ENCODE results near the gene MALRD1.

The MALRD1 gene

DNA sequence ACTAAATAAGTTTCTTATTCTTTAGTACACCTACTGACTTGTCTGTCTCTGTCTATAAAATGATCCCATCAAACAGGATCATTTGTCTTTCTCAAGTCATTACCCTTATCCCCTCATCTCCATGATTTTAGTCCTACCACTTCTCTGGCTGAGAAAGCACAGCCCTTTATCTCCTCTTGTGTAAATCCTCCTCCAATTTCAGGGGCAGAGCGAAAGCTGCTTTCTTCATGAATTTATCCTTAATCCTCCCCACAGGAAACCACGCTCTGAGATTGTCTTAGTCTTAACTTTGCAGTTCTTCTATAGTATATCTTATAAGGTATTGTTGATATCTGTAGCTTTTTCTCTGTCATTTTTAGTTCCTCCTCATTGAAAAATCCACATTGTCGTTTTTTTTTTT is 528.0 kb downstream of the MALRD1 start:
- no peak overlapping the region for H3K4me3 ChIP-seq (replicated peaks in 1 of 2; ENCODE audit: low read depth in 2 of 2, low read length in 2 of 2)
- TF ChIP-seq, protein P1, sequence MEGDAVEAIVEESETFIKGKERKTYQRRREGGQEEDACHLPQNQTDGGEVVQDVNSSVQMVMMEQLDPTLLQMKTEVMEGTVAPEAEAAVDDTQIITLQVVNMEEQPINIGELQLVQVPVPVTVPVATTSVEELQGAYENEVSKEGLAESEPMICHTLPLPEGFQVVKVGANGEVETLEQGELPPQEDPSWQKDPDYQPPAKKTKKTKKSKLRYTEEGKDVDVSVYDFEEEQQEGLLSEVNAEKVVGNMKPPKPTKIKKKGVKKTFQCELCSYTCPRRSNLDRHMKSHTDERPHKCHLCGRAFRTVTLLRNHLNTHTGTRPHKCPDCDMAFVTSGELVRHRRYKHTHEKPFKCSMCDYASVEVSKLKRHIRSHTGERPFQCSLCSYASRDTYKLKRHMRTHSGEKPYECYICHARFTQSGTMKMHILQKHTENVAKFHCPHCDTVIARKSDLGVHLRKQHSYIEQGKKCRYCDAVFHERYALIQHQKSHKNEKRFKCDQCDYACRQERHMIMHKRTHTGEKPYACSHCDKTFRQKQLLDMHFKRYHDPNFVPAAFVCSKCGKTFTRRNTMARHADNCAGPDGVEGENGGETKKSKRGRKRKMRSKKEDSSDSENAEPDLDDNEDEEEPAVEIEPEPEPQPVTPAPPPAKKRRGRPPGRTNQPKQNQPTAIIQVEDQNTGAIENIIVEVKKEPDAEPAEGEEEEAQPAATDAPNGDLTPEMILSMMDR (IDR thresholded peaks at IDR 0.05; ENCODE audit: low read depth, low read length), result no peak
- no peak for DNase-seq (ENCODE audit: low read depth in 2 of 2)

- H3K4me3 ChIP-seq (replicated peaks in 1 of 2; ENCODE audit: low read depth in 2 of 2, low read length in 2 of 2), result no peak overlapping the region
- TF ChIP-seq, protein P1 (IDR thresholded peaks at IDR 0.05; ENCODE audit: low read depth, low read length), result no peak
- no peak for DNase-seq (ENCODE audit: low read depth in 2 of 2)
These were observed 528.8 kb downstream of the MALRD1 start for GRCh38 chr10:19577381-19577780.

- TF ChIP-seq, protein P1 (IDR thresholded peaks at IDR 0.05; ENCODE audit: low read depth, low read length), result no peak
- H3K4me3 ChIP-seq (replicated peaks in 1 of 2; ENCODE audit: low read depth in 2 of 2, low read length in 2 of 2), result no peak overlapping the region
- no peak for DNase-seq (ENCODE audit: low read depth in 2 of 2)
These were observed 529.2 kb downstream of the MALRD1 start for GRCh38 chr10:19577807-19578206.

GRCh38 chr10:19578571-19578970 is 530.0 kb downstream of the MALRD1 start:
- H3K4me3 ChIP-seq (replicated peaks in 1 of 2; ENCODE audit: low read depth in 2 of 2, low read length in 2 of 2), result no peak overlapping the region
- TF ChIP-seq, protein P1 (IDR thresholded peaks at IDR 0.05; ENCODE audit: low read depth, low read length), result no peak
- DNase-seq (ENCODE audit: low read depth in 2 of 2), result no peak

DNA sequence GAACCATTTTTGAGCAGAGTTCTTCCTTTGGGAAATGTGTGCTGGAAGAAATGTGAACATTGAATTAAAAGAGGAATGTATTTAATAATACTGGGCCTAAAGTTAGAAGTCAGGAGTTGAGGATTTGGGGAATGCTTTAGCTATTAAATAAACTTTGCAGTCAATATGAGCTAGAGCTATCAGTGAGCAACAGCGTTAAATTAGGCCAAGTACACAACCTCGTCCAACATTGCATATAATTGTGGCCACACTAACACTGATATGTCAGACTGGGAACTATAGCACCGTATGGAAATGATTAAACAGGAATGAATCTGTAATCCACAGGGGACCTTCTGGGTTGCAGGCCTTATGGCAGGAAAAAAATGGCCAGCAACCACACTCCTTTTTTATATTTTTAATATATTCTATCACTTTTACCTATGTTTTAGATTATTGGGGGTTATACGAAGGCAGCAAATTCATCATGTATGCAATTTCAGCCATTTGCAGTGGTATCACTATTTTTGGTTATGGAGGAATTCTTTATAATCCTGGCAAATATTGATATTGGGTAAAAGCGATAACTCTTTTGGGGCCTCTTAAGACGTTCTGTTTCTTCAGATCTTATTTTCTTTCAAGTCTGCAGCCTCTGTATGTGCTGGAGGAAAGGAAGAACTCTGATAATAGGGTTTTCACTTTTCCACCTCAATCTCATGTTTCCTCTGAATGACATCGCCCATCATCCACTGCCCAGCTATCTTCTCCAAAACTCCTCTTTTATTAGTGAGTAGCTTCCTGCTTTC is 531.4 kb downstream of the MALRD1 start:
- TF ChIP-seq, protein P1 (IDR thresholded peaks at IDR 0.05; ENCODE audit: low read depth, low read length), result no peak
- DNase-seq (ENCODE audit: low read depth in 2 of 2), result no peak
- no peak overlapping the region for H3K4me3 ChIP-seq (replicated peaks in 1 of 2; ENCODE audit: low read depth in 2 of 2, low read length in 2 of 2)

DNA sequence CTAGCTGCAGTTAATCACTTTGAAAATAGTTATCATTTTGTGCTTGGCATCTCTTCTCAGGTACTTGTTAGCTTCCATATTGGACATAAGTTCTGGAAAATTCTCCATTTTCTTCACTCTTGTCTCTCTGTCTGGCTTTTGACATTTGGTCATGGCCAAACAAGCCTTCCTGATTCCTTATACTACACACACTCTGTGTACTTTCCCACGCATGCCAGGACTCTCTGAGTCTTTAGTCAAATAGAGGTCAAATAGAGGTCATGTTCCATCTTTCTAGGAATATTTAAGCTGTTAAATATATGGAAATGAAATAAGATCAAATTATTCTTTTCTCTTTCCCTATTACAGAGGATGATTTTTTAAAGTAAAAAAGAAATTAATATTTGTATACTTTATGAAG is 532.1 kb downstream of the MALRD1 start:
- DNase-seq (ENCODE audit: low read depth in 2 of 2), result no peak
- TF ChIP-seq, protein P1 (IDR thresholded peaks at IDR 0.05; ENCODE audit: low read depth, low read length), result no peak
- H3K4me3 ChIP-seq (replicated peaks in 1 of 2; ENCODE audit: low read depth in 2 of 2, low read length in 2 of 2), result no peak overlapping the region

DNA sequence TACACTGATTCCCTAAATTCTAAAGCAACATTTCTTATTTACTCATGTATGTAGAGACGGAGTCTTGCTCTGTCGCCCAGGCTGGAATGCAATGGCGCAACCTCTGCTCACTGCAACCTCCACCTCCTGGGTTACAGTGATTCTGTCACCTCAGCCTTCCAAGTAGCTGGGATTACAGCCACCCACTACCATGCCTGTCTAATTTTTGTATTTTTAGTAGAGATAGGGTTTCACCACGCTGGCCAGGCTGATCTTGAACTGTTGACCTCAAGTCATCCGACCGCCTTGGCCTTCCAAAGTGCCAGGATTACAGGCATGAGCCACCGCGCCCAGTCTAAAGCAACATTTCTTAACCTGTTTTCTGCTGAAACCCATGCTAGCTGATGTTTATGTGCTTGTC is 540.0 kb downstream of the MALRD1 start:
- H3K4me3 ChIP-seq (replicated peaks in 1 of 2; ENCODE audit: low read depth in 2 of 2, low read length in 2 of 2), result no peak overlapping the region
- TF ChIP-seq, protein P1 (IDR thresholded peaks at IDR 0.05; ENCODE audit: low read depth, low read length), result no peak
- DNase-seq (ENCODE audit: low read depth in 2 of 2), result no peak
